ENCODE data around the gene LMO7.

Gene LMO7

GRCh38 chr13:75843991-75844390 is 207.9 kb downstream of the LMO7 start:
- DNase-seq (ENCODE audit: low read depth in 2 of 2), result no peak

- DNase-seq (ENCODE audit: low read depth in 2 of 2), result no peak
These were observed 211.5 kb downstream of the LMO7 start for GRCh38 chr13:75847588-75847987.

- DNase-seq (ENCODE audit: low read depth in 2 of 2), result no peak
These were observed 214.8 kb downstream of the LMO7 start for GRCh38 chr13:75850916-75851315.

- no peak for DNase-seq (ENCODE audit: low read depth in 2 of 2)
These were observed 219.1 kb downstream of the LMO7 start for GRCh38 chr13:75855216-75855615.

GRCh38 chr13:75855847-75856246 is 219.7 kb downstream of the LMO7 start:
- no peak for DNase-seq (ENCODE audit: low read depth in 2 of 2)

GRCh38 chr13:75857291-75857690 is 221.2 kb downstream of the LMO7 start:
- no peak for DNase-seq (ENCODE audit: low read depth in 2 of 2)

- no peak for DNase-seq (ENCODE audit: low read depth in 2 of 2)
These were observed 224.8 kb downstream of the LMO7 start for GRCh38 chr13:75860935-75861334.

- no peak for DNase-seq (ENCODE audit: low read depth in 2 of 2)
These were observed 225.7 kb downstream of the LMO7 start for GRCh38 chr13:75861786-75862185.

GRCh38 chr13:75864718-75865117 is 228.6 kb downstream of the LMO7 start:
- no peak for DNase-seq (ENCODE audit: low read depth in 2 of 2)

GRCh38 chr13:75867379-75868117 is 231.4 kb downstream of the LMO7 start:
- DNase-seq (ENCODE audit: low read depth in 2 of 2), result no peak

- no peak for DNase-seq (ENCODE audit: low read depth in 2 of 2)
These were observed 233.9 kb downstream of the LMO7 start for GRCh38 chr13:75869981-75870380.

GRCh38 chr13:75870397-75870903 is 234.3 kb downstream of the LMO7 start:
- DNase-seq (ENCODE audit: low read depth in 2 of 2), result no peak

- DNase-seq (ENCODE audit: low read depth in 2 of 2), result no peak
These were observed 234.9 kb downstream of the LMO7 start for GRCh38 chr13:75871059-75871458.

- DNase-seq (ENCODE audit: low read depth in 2 of 2), result no peak
These were observed 236.8 kb downstream of the LMO7 start for GRCh38 chr13:75872980-75873379.

- DNase-seq (ENCODE audit: low read depth in 2 of 2), result no peak
These were observed 237.4 kb downstream of the LMO7 start for GRCh38 chr13:75873494-75873893.

- no peak for DNase-seq (ENCODE audit: low read depth in 2 of 2)
These were observed 239.3 kb downstream of the LMO7 start for GRCh38 chr13:75875450-75875849.

- peak in 1 of 2 donors; percentile 19 for DNase-seq (ENCODE audit: low read depth in 2 of 2)
These were observed 240.3 kb downstream of the LMO7 start for GRCh38 chr13:75876142-75877050.

- no peak for DNase-seq (ENCODE audit: low read depth in 2 of 2)
These were observed 240.9 kb downstream of the LMO7 start for GRCh38 chr13:75877071-75877470.

GRCh38 chr13:75879656-75880055 is 243.5 kb downstream of the LMO7 start:
- no peak for DNase-seq (ENCODE audit: low read depth in 2 of 2)

GRCh38 chr13:75881109-75881775 is 245.1 kb downstream of the LMO7 start:
- DNase-seq (ENCODE audit: low read depth in 2 of 2), result no peak

GRCh38 chr13:75882261-75882660 is 246.1 kb downstream of the LMO7 start:
- DNase-seq (ENCODE audit: low read depth in 2 of 2), result no peak

- DNase-seq (ENCODE audit: low read depth in 2 of 2), result no peak
These were observed 253.3 kb downstream of the LMO7 start for GRCh38 chr13:75889427-75889826.

All from stimulated activated CD8-positive, alpha-beta memory T cell treated with anti-CD3 and anti-CD28 coated beads, Interleukin-2, amount 100 ng/mL, for 1 hour (primary cell).